ENCODE results near the gene RICTOR. TPM values are rescaled to one million over a fixed set of nuclear protein-coding genes. Genes with fewer than 3 reads are reported as not detected.
"Not testable (repeated sequence)": the region's sequence is repeated elsewhere in the genome, so short reads cannot be mapped to it uniquely, and the experiment has no call there.

Gene RICTOR
- polyA plus RNA-seq, 4 donors, result 20.9 to 28.0 (median 25.3) TPM

DNA sequence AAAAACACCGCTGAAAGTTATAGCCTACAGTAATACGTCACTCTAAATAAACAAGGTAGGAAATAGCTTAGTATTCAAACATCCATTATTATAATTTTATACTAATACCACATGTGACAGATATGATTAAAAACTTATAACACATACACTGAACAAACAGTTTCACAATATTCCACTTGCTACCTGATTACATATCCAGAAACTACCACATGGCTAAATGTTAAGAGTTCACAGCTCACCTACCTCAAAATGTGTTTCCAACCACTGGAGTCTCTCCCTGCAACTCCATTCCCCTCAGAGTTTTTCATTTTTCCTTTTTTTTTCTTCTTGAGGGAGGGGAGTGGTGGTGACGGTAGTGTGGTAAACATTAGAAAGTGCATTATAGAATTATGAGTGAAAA is 12.1 kb downstream of the RICTOR start:
- no peak for DNase-seq (ENCODE audit: low read depth in 4 of 4, low spot score in 3 of 4)

DNA sequence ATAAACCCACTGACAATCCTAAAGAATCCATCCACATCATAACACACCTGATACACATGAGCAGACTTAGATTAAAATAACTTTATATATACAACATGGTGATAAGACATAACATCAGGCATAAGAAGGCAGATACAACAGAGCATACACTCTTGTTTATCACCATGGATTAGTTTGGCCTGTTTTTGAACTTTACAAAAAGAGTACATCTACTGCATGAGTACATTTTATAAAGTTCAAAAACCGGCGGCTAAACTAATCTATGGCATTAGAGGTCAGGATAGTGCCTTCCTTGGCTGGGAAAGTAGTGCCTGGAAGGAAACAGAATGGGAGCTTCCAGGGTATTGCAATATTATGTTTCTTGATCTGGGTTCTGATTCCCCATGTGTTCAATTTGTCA is 15.1 kb downstream of the RICTOR start:
- DNase-seq (ENCODE audit: low read depth in 4 of 4, low spot score in 3 of 4), result no peak

DNA sequence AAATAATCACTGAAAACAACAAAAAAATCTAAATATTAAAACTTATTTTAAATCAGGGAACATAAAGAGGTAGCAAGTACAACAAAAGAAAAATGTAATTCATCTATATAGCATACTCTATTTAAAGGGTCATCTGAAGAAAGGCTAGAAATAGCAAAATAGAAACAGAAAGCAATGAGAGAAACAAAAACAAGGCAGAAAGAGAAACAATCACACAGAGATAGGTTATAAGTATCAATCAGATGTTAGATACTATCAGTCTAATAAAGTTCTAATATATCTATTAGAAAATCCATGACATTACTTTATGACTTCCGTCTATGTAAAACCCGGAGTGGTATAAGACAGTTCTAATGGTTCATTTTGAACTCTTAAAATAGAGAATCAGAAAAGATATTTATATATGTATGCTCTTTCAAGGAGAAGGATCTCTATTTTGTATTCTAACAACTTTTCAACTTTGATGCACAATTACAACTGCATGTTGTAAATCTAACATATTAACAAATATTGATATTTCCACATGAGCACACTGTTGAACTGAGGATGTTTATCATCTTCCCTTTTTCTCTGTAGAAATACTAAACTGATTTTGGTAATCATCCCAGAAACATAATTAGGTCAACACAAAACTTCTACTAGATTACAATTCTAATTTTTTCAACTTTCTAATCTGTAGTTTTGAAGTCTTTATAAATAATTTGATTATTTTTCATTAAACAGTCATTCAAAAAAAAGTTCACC is 15.8 kb downstream of the RICTOR start:
- DNase-seq (ENCODE audit: low read depth in 4 of 4, low spot score in 3 of 4), result no peak

DNA sequence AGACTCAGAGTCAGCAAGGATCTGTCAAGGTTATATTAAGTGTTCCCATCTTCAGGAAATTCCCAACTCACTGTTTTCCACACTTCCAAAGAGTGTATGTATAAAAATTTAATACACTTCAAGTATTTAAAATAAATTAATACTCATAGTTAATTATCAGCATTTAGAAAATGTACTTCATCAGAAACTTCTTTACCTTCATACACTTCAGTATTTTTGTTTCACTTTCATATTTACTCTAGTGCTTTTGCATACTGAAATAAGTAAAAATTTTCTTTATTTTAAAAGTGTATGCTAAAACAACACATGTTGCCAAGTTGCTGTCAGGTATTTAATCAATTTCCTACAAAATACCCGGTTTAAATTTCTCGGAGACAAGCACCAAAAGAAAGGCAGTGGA is 16.5 kb downstream of the RICTOR start:
- no peak for DNase-seq (ENCODE audit: low read depth in 4 of 4, low spot score in 3 of 4)

DNA sequence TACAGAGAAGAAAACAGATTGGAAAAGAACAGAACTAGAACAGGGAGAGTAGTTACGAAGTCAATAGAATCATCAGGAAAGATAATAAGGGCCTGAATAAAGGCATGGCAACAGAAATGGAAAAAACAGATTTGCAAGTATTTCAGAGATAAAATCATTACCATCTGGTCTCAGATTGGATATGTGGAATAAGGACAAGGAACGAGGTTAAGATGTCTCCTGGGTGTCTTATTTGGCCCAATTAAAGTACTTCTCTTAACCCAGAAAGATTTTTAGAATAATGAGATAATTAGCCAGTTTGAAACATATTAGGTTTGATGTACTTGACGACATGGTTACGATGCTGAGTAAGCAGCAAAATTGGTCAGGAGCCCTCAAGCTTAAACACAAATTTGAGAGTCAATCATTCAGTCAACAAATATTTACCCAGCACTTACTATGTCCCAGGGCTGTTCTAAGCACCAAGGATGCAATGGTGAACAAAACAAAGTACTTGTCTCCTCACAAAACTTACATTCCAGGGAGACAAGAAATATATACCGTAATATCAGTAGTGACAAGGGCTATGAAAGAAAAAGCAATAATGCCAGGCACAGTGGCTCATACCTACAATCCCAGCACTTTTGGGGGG is 18.3 kb downstream of the RICTOR start:
- DNase-seq (ENCODE audit: low read depth in 4 of 4, low spot score in 3 of 4), result no peak

DNA sequence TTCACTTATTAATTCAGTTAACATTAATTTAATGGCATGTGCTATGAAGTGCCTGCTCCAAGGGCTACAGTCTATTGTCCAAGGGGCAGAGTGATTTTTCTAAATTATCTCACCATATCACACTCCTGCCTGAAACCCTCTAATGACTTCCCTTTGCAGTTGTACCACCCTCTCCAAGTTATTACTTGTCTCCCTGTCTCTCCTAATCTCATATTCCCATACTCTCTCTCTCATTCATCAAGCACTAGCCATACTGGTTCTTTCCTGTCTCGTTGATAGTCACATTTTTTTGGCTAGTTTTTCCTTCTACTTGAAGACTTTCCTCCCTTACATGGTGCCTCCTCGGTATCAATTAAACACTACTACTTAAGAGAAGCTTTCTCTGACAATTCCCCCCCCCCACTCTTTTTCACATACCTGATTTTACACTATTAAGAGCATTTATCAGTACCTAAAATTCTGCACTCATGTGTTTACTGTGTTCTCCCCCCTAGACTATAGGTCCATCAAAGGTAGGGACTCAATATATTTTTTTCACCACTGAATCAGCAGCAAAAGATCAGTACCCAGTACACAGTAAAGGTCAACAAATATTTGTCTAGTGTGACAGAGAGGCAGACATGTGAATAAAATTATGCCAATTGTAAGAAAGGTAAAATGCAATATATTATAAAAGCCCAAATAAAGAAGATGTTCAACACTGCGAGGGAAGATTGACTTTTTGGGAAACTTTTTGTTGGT is 19.0 kb downstream of the RICTOR start:
- no peak for DNase-seq (ENCODE audit: low read depth in 4 of 4, low spot score in 3 of 4)

DNA sequence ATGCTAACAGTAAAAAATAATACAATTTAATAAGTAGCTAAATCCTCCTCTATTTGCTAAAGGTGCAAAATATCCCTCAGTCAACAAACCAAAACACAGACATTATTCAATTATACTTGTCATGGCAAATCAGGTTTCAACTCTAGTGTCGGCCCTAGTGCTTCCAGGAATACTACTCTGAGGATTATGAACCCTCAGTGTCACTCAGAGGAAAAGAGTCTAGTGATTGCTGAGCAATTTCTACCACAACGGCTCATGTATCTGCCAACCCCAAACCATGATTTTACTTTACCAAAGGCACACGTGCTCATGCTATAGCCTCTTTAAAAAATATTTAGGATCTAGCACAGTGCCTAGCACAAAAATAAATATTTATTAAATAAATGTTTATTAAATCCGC is 21.0 kb downstream of the RICTOR start:
- DNase-seq (ENCODE audit: low read depth in 4 of 4, low spot score in 3 of 4), result no peak

DNA sequence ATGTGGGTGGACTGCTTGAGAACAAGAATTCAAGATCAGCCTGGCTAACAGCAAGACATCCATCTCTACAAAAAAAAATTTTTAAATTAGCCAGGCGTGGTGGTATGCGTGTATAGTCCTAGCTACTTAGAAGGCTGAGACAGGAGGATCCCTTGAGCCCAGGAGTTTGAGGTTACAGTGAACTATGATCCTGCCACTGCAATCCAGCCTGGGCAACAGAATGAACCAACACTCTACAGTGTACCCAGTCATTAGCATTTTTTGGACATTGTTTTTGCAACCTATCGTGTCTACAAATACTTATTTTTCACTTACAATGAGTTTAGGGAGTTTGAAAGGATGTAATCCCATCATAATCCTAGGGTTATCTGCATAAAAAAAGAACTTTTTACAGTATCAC is 22.1 kb downstream of the RICTOR start:
- DNase-seq (ENCODE audit: low read depth in 4 of 4, low spot score in 3 of 4), result no peak

DNA sequence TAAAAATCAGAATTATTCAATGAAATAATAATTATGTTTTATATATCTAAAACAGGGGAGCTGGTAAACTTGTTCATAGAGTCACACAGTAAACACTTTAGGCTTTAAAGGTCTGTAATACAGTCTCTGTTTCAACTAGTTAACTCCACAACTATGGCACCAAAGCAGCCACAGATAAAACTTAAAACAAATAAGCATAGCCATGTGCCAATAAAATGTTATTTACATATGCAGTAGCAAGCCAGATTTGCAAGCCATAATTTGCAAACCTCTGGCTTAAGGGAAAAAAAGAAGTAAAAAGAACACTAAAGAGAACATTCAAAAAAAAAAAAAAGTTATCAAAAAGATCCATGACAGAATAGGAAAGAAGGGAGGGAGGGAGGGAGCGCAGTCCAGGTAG is 24.9 kb downstream of the RICTOR start:
- DNase-seq (ENCODE audit: low read depth in 4 of 4, low spot score in 3 of 4), result no peak

DNA sequence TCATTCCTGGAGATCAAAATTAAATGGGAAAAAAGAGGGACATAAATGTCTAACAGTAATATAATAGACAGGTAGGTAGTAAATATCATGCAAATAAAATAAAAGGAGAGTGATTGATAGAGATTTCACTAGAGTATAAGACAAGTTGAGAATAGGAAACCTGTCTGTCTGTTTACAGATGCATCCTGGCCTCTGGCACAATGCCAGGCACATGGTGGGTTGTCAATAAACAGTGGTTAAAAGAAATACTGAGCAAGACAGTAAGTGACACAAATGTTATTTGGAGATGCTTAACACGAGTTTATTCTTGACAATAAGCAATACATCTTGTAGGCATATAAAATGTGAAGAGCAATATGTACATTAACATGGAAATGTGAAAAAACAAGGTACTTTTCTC is 33.3 kb downstream of the RICTOR start:
- DNase-seq (ENCODE audit: low read depth in 4 of 4, low spot score in 3 of 4), result no peak

DNA sequence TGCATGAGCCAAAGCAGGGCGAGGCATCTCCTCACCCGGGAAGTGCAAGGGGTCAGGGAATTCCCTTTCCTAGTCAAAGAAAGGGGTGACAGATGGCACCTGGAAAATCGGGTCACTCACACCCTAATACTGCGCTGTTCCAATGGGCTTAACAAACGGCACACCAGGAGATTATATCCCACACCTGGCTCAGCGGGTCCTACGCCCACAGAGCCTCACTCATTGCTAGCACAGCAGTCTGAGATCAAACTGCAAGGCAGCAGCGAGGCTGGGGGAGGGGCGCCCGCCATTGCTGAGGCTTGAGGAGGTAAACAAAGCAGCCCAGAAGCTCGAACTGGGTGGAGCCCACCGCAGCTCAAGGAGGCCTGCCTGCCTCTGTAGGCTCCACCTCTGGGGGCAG is 39.7 kb downstream of the RICTOR start:
- DNase-seq (ENCODE audit: low read depth in 4 of 4, low spot score in 3 of 4), result not testable (repeated sequence)

DNA sequence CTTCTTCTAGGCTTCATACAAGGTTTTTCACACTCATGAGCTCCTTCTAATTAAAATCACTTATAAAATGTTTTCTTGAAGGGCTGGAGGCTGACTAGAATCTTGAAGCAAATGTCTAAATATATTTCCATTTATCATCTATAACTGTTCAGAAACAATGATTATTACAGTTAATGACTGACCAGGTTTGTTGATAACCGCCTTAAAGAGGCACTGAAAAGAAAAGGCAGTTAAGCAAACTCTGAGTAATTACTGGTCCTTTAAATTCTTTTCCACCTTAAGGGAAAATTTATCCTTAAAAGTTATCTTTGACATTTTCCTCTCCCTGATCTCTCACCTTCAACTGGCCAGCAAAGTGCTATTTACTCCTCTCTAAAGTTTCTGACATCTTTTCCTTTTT is 43.2 kb downstream of the RICTOR start:
- no peak for DNase-seq (ENCODE audit: low read depth in 4 of 4, low spot score in 3 of 4)

DNA sequence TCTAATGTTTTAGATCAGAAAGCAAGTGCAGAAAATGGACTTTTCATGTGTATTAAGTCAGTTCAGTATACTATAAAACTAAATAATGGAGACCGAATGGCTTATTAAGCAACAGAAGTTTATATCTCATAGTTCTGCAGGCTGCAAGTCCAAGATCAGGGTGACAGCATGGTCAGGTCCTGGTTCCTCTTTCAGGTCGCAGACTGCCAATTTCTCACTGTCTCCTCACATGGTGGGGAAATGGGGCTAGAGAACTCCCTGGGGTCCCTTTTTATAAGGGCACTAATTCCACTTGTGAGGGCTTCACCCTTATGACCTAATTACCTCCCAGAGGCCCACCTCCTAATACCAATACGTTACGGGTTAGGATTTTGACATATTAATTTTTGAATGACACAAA is 48.7 kb downstream of the RICTOR start:
- DNase-seq (ENCODE audit: low read depth in 4 of 4, low spot score in 3 of 4), result no peak

DNA sequence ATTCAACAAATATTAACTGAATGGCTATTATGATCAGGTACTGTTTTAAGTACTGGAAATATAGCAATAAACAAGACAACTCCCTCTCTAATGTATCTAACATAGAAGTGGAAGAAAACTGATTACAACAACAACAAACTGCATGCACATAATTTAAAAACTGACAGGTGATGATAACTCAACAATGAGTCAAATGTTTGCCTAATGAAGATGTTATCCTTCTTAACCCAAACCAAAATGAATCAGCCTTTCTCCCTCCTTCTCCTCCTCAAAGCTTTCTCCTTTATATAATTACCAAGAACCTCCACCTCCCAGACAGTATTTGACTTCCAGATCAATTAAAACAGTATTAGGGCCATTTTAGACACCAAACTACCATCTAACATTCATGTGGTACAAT is 49.3 kb downstream of the RICTOR start:
- DNase-seq (ENCODE audit: low read depth in 4 of 4, low spot score in 3 of 4), result no peak

DNA sequence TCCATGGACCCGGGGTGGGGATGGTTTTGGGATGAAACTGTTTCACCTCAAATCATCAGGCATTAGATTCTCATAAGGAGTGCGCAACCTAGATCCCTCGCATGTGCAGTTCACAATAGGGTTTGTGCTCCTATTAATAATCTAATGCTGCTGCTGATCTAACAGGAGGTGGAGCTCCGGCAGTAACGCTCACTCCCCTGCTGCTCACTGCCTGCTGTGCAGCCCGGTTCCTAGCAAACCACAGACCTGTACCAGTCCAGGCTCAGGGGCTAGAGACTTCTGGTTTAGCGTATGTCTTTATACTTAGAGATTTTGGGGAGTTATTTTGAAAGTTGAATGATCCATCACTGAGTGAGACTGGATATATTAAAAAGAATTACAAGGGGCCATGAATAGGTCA is 50.2 kb downstream of the RICTOR start:
- no peak for DNase-seq (ENCODE audit: low read depth in 4 of 4, low spot score in 3 of 4)

DNA sequence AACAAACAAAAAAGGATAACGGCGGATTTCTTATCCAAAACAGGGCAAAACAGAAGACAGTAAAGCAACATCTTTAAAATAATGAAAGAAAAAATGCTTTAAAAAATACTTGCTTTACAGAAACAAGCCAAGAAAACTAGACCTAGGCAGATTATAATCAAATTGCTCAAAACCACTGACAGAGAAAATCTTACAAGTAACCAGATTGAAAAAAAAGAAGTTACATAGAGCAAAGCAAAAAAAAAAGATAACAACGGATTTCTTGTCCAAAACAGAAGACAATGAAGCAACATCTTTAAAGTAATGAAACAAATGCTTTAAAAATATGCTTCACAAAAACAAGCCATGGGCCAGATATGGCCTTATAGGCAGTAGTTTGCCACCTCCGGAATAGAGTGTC is 51.1 kb downstream of the RICTOR start:
- DNase-seq (ENCODE audit: low read depth in 4 of 4, low spot score in 3 of 4), result no peak

DNA sequence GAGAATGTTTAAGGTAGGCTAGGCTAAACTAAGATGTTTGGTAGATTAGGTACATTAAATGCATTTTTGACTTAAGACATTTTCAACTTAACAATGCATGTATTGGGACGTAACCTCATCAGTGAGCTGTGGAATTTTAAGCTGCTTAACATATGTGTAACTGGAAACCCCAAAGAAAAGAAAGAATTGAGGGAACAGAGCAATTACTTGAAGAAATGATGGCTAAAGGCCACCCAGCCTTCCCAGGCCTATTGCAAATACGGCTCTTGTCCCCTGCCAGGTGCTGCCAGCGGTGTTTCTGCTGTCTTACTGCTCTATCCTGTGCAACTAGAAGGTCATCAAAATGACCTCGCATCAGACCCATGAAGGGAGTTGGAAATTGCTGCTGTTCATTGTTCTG is 52.0 kb downstream of the RICTOR start:
- DNase-seq (ENCODE audit: low read depth in 4 of 4, low spot score in 3 of 4), result no peak

DNA sequence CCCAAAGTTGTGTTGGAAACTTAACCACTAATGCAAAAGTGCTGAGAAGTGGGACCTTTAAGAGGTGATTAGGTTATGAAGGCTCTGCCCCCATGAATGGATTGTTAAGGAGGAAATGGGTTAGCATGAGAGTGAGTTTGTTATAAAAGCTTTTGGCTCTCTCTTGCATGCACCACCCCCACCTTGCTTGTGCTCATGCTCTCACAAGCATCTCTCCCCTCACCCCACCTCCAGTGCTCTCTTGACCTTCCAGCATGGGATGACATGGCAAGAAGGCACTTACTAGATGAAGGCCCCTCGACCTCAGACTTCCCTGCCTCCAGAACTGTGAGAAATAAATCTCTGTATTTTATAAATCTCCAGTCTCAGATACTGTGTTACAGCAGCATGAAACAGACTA is 52.8 kb downstream of the RICTOR start:
- DNase-seq (ENCODE audit: low read depth in 4 of 4, low spot score in 3 of 4), result no peak

DNA sequence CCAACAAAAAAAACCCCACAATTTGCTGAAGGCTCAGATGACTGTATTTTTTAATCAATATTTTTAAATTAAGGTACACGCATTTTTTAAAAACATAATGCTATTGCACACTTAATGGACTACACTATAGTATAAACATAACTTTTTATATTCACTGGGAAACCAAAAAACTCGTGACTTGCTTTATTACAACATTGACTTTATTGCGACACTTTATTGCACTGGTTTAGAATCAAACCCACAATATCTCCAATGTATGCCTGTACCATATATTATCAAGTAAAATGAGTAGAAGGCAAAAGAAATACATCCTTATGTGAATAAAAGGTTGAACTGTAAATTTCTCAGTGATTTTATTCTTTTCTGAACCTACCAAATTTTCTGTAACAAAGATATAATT is 53.7 kb downstream of the RICTOR start:
- no peak for DNase-seq (ENCODE audit: low read depth in 4 of 4, low spot score in 3 of 4)

DNA sequence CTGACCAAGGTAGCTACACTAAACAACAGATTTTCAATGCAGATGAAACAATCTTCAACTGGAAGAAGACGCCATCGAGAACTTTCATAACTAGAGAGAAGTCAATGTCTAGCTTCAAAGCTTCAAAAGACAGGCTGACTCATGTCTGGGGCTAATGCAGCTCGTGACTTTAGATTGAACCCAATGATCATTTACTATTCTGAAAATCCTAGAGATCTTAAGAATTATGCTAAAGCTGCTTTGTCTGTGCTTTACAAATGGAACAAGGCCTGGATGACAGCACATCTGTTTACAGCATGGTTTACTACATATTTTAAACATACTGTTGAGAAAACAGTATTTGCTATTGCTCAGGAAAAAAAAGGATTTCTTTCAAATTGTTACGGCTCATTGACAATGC is 54.9 kb downstream of the RICTOR start:
- DNase-seq (ENCODE audit: low read depth in 4 of 4, low spot score in 3 of 4), result no peak

DNA sequence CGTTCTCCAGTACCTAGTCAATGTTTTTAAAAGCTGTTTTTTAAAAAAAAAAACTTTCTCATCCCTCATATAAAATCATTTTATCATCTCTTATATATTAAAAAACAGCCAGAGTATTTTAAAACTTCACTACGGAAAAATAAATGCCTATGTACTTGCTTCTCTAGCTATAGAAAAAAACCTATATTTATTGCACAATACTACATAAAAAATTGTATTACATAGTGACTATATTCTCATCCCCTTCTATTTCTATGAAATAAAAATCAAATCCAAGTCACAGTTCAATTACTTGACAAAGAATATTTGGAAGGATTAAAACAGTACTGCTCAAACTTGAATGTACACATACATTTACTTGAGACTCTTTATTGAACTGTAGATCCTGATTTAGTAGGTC is 56.7 kb downstream of the RICTOR start:
- no peak for DNase-seq (ENCODE audit: low read depth in 4 of 4, low spot score in 3 of 4)
